Left ventricle myocardium inferior (tissue), 1 donor: Measurements from ENCODE around the gene PDZRN3. TPM values are rescaled to one million over a fixed set of nuclear protein-coding genes. Genes with fewer than 3 reads are reported as not detected.

Experiments used
- DNase-seq: peaks from one replicate; pipeline ENCODE4 v3.0.0-alpha.2; 2020
- H3K27ac ChIP-seq: fragments of 200-600 bp; replicated peaks from 2 replicates; pipeline ENCODE4 v1.8.0; 2021
- H3K27me3 ChIP-seq: fragments of 200-600 bp; 2 replicates; pipeline ENCODE4 v1.8.0; 2021; ENCODE audit warnings: low read depth
- H3K36me3 ChIP-seq: fragments of 200-600 bp; 2 replicates; pipeline ENCODE4 v1.8.0; 2021
- H3K4me1 ChIP-seq: fragments of 200-600 bp; 2 replicates; pipeline ENCODE4 v1.8.0; 2021
- H3K4me3 ChIP-seq: fragments of 200-600 bp; 2 replicates; pipeline ENCODE4 v1.8.0; 2021; ENCODE audit warnings: mild to moderate bottlenecking, moderate library complexity
- H3K9me3 ChIP-seq: fragments of 200-600 bp; replicated peaks from 2 replicates; pipeline ENCODE4 v1.8.0; 2021
- intact Hi-C: fragments of 100-400 bp; cut with micrococcal nuclease; formaldehyde crosslinking; loops from one replicate; pipeline ENCODE4 v1.11.0; 2022
- total RNA-seq: library from RNA; stranded (reverse); fragmentation: NEBNext Ultra II Directional; extraction: Animal tissue kit (Norgen Biotek cat#: 25700); gene quantifications from one replicate; pipeline ENCODE4 v1.2.1, GENCODE V29; 2021
- TF ChIP-seq, protein P1 (sequence below): fragments of 200-600 bp; IDR thresholded peaks from 2 replicates; pipeline ENCODE4 v1.8.0; 2021; ENCODE audit warnings: antibody characterized with exemption, mild to moderate bottlenecking, borderline replicate concordance
- donor health status: DM: no; HTN: yes; CAD: no; lungs with severe emphysema.

Gene PDZRN3
- total RNA-seq, 1 donor from 2014 or later, result 114 TPM

- peak overlapping the region; percentile 78 for H3K4me3 ChIP-seq
- H3K9me3 ChIP-seq, result no peaks in the 10 kb centered on the region
- H3K4me1 ChIP-seq, result peaks cover 67% of the 10 kb centered on the region
- peak; percentile 52 for DNase-seq
- H3K27ac ChIP-seq, result peak overlapping the region; percentile 96
- H3K27me3 ChIP-seq, result peaks cover 17% of the 10 kb centered on the region
- H3K36me3 ChIP-seq, result no peaks in the 10 kb centered on the region
- intact Hi-C loops, result no loop called here
- TF ChIP-seq, protein P1, sequence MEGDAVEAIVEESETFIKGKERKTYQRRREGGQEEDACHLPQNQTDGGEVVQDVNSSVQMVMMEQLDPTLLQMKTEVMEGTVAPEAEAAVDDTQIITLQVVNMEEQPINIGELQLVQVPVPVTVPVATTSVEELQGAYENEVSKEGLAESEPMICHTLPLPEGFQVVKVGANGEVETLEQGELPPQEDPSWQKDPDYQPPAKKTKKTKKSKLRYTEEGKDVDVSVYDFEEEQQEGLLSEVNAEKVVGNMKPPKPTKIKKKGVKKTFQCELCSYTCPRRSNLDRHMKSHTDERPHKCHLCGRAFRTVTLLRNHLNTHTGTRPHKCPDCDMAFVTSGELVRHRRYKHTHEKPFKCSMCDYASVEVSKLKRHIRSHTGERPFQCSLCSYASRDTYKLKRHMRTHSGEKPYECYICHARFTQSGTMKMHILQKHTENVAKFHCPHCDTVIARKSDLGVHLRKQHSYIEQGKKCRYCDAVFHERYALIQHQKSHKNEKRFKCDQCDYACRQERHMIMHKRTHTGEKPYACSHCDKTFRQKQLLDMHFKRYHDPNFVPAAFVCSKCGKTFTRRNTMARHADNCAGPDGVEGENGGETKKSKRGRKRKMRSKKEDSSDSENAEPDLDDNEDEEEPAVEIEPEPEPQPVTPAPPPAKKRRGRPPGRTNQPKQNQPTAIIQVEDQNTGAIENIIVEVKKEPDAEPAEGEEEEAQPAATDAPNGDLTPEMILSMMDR, result peak; percentile 24
Measured at GRCh38 chr3:73624017-73624820, 522 bp downstream of the PDZRN3 start.

DNA sequence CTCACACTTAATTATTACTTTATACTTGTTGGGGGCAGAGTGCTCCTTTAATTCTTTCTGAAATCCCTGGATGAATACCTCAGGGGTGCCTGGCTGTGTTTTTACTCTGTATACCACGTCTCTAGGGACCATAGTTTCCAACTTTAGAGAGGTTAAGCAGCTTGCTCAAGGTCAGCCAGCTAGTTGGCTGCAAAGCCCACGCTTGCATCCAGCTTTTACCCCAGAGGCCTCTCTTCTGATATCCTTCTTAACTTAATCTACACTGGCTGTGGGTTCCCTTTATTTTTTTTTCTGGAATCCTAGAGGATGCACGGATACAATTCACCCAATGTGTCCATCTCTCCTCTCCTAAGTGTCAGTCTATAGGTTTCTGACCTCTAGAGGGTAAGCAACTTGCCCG, 1.4 kb downstream of the PDZRN3 start:
- Histone ChIP-seq H3K27me3 (peaks cover 17% of the 10 kb centered on the region), H3K27ac (peak overlapping the region; percentile 96), H3K4me1 (peaks cover 75% of the 10 kb centered on the region), H3K9me3 (no peaks in the 10 kb centered on the region), H3K4me3 (peak overlapping the region; percentile 78), H3K36me3 (no peaks in the 10 kb centered on the region)
- peak; percentile 42 for DNase-seq
- intact Hi-C loops, result no loop called here
- TF ChIP-seq, protein P1, result no peak

GRCh38 chr3:73622091-73622805, 2.5 kb downstream of the PDZRN3 start:
- H3K27ac ChIP-seq, result peak overlapping the region; percentile 96
- no peaks in the 10 kb centered on the region for H3K9me3 ChIP-seq
- H3K4me1 ChIP-seq, result peaks cover 81% of the 10 kb centered on the region
- no peaks in the 10 kb centered on the region for H3K36me3 ChIP-seq
- peaks cover 17% of the 10 kb centered on the region for H3K27me3 ChIP-seq
- TF ChIP-seq, protein P1, result no peak
- peak overlapping the region; percentile 78 for H3K4me3 ChIP-seq
- intact Hi-C loops, result no loop called here
- peak; percentile 78 for DNase-seq

GRCh38 chr3:73621388-73621787, 3.4 kb downstream of the PDZRN3 start:
- H3K9me3 ChIP-seq, result no peaks in the 10 kb centered on the region
- peaks cover 81% of the 10 kb centered on the region for H3K4me1 ChIP-seq
- H3K27me3 ChIP-seq, result peaks cover 17% of the 10 kb centered on the region
- TF ChIP-seq, protein P1, result no peak
- H3K36me3 ChIP-seq, result no peaks in the 10 kb centered on the region
- peak overlapping the region; percentile 78 for H3K4me3 ChIP-seq
- peak; percentile 25 for DNase-seq
- intact Hi-C loops, result no loop called here
- peak overlapping the region; percentile 96 for H3K27ac ChIP-seq

DNA sequence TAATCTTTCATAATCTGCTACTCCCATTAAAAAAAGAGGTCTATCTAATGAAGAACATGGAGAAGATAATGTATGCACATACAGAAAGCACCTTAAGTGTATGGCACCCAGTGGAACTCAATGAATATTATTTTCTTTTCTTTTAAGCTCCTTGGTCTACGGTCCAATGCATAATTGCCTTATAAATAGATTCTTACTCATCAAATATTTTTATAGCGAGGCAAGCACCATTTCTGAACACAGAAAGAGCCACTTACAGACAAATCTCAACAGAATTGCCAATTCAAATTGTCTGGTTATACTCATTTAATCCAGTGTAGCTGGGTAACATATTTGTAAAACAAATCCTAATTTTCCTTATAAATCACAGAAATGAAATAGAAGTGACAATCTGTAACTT, 6.3 kb downstream of the PDZRN3 start:
- TF ChIP-seq, protein P1, result no peak
- Histone ChIP-seq H3K4me3 (peak overlapping the region; percentile 78), H3K36me3 (no peaks in the 10 kb centered on the region), H3K27ac (peak overlapping the region; percentile 96), H3K27me3 (no peaks in the 10 kb centered on the region), H3K9me3 (no peaks in the 10 kb centered on the region), H3K4me1 (peaks cover 89% of the 10 kb centered on the region)
- intact Hi-C loops, result no loop called here
- no peak for DNase-seq
